ENCODE measurements around the gene GOLGA6D. TPM values are rescaled to one million over a fixed set of nuclear protein-coding genes. Genes with fewer than 3 reads are reported as not detected.
"Not testable (repeated sequence)": the region's sequence is repeated elsewhere in the genome, so short reads cannot be mapped to it uniquely, and the experiment has no call there.

The GOLGA6D gene
- total RNA-seq, 1 donor from 2014 or later, result not detected

DNA sequence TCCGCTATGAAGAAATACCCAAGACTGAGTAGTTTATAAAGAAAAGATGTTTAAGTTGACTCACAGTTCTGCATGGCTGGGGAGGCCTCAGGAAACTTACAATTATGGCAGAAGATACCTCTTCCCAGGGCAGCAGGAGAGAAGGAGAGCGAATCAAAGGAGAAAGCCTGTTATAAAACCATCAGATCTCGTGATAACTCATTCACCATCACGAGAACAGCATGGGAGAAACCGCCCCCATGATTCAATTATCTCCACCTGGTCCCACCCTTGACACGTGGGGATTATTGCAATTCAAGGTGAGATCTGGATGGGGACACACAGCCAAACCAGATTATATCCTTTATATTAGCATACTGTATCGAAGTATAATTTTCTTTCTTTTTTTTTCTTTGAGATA lies 49.5 kb downstream of the GOLGA6D start:
- not testable (repeated sequence) for DNase-seq (ENCODE audit: low read depth, low spot score)

DNA sequence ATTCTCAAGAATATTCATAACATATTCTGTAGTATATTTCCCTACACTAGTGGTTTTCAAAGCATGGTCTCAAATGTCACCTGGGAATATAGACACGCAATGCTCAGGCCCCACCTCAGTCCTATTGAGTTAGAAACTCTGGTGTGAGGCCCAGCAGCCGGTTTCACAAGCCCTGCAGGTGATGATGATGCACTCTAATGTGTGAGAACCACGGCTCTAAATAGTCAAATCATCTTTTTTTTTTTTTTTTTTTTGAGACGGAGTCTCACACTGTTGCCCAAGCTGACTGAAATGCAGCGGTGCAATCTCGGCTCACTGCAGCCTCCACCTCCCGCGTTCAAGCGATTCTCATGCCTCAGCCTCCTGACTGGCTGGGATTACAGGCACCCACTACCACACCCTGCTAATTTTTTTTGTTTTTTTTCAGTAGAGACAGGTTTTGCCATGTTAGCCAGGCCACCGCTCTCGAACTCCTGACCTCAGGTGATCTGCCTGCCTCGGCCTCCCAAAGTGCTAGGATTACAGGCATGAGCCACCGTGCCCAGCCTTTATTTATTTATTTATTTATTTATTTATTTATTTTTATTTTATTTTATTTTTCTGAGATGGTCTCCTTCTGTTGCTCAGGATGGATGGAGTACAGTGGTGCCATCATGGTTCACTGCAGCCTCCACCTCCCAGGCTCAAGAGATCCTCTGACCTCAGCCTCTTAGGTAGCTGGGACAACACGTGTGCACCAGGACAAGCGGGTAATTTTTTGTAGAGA lies 51.2 kb downstream of the GOLGA6D start:
- not testable (repeated sequence) for DNase-seq (ENCODE audit: low read depth, low spot score)

DNA sequence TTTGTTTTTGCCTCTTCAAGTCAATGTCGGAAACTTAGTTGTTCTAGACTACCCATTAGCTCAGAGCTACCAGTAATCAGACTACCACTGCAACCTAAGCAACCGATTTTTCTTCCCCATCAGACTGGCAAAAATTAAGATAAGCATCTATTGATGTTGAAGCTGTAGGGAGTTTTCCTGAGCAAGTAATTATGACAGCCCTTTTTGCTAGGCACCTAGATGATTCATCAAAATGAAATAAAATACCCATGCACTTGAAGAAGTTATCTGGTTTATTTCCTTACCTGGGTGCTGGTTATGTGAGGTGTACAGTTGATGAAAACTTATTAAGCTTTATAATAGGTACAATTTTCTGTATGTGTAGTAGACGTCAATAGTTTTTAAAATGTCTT lies 52.7 kb downstream of the GOLGA6D start:
- DNase-seq (ENCODE audit: low read depth, low spot score), result no peak

DNA sequence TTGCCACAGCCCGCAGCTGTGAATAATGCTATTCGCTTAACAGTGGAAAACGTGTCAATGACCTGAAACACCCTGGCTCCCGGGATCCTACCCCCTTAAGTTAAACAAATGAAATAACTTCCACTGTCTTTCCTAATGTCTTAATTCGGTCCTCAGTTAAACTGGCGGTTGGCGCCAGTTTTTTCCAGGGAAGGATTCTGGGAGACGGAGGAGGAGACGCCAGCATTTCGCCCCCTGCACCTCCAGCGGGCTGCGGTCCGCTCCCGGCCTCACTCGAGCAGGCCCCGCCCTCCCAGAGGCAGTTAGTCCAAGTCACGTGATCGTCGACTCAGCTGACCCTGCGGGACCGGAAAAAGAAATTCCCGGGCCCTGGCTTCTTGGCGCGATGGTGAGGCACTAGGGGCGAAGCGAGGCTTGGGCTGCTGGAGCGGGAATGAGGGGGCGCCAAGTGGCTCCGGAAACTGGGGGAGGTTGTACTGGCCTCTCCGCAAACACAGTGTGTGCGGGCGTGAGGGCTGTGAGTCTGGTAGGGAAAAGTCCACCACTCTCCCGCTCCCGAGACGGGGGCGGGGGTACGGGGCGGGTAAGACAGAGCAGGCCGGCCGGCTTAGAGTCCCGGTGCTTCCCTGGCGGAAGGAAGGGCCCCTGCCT lies 53.2 kb downstream of the GOLGA6D start, which contains the start of gene COMMD4:
Gene COMMD4, plus strand, starts transcription at position 359 of the 651 bp plus-strand sequence. Its CDS starts 27 bp downstream, at position 386.
- peak; percentile 79 for DNase-seq (ENCODE audit: low read depth, low spot score)

DNA sequence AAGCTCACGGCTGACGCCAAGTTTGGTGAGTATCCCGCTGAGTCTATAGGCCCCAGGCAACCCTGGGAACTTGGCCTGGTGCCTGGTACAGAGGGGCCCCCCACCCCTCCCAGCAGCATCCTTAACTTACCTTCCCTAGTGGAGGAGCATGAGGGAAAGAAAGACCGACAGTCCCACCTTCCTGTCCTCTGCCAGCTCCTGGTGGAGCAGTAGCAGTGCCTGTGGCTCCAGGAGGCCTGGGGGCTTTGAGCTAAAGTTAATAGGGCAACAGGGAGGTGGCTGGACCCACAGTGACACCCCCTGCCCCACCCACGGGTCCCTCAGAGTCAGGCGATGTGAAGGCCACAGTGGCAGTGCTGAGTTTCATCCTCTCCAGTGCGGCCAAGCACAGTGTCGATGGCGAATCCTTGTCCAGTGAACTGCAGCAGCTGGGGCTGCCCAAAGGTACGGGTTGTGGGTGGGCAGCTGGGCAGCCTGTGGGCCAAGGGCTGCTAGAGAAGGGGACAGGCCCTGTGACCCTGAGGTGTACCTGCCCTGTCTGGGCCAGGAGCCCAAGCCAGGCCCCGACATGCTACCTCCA lies 56.1 kb downstream of the GOLGA6D start:
- no peak for DNase-seq (ENCODE audit: low read depth, low spot score)

DNA sequence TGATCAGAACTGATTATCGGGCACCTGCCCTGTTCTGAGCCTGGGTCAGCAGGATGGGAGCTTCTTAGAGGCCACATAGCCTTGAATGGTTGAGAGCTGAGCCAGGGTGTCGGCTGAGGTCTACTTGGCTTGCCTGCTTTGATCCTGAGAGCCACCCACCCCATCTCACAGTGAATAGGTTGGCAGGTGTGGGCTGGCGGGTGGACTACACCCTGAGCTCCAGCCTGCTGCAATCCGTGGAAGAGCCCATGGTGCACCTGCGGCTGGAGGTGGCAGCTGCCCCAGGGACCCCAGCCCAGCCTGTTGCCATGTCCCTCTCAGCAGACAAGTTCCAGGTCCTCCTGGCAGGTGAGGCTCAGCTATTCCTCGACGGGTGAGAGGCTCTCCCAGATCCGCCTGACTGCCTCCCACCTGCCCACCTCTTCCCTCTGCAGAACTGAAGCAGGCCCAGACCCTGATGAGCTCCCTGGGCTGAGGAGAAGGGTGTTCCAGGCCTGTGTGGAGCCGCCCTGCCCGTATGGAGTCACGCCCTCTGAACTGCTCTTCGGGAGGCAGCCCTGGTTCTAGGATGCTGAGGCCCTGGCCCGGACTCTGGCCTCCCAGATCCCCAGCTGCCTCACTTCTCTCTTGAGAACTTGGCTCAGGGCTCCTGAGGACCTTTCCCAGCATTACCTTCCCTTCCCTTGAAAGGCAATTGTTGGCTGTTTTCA lies 57.1 kb downstream of the GOLGA6D start:
- no peak for DNase-seq (ENCODE audit: low read depth, low spot score)

DNA sequence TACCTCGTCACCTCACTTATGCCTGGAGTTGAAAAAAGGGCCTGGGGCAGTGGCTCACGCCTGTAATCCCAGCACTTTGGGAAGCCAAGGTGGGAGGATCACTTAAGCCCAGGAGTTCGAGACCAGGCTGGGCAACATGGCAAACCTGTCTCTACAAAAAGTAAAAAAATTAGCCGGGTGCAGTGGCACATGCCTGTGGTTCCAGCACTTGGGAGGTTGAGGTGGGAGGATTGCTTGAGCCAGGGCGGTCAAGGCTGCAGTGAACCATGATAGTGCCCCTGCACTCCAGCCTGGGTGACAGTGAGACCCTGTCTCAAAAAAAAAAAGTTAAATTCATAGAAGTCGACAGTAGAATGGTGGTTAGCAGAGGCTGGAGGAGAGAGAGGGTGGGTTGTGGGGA lies 59.6 kb downstream of the GOLGA6D start:
- DNase-seq (ENCODE audit: low read depth, low spot score), result no peak

DNA sequence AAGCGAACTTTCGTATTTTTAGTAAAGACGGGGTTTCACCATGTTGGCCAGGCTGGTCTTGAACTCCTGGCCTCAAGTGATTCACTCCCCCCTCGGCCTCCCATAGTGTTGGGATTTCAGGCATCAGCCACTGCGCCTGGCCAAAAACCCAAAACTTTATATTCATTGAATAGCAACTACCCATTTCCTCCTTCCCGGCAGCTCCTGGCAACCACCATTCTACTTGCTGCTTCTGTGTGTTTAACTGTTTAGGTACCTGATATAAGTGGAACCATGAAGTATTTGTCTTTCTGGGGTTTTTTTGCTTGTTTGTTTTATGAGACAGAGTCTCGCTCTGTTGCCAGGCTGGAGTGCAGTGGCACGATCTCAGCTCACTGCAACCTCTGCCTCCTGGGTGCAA lies 61.3 kb downstream of the GOLGA6D start:
- not testable (repeated sequence) for DNase-seq (ENCODE audit: low read depth, low spot score)

Other genes starting within 250 kb of the GOLGA6D start
- gene C15orf39, start 81.0 kb upstream of the GOLGA6D start, total RNA-seq, result 4.1 and 6.4 TPM in 2 replicates
- not detected in 2 replicates for gene GOLGA6C, start 24.5 kb upstream of the GOLGA6D start, total RNA-seq
- 71.5 and 81.1 TPM in 2 replicates for gene COMMD4, start 53.2 kb downstream of the GOLGA6D start, total RNA-seq
- 9.6 and 10.6 TPM in 2 replicates for gene NEIL1, start 64.2 kb downstream of the GOLGA6D start, total RNA-seq
- gene MAN2C1, start 85.8 kb downstream of the GOLGA6D start, total RNA-seq, result 118 and 136 TPM in 2 replicates
- 20.8 and 25.7 TPM in 2 replicates for gene SIN3A, start 168.9 kb downstream of the GOLGA6D start, total RNA-seq

All from pulmonary artery endothelial cell (primary cell).